GM19240 (cell line): ENCODE data around the gene GIMAP8.
"Not testable (repeated sequence)": the region's sequence is repeated elsewhere in the genome, so short reads cannot be mapped to it uniquely, and the experiment has no call there.

Experiments used
- DNase-seq: peaks from one replicate; pipeline ENCODE4 v3.0.0; 2011; ENCODE audit warnings: low spot score; ENCODE audit not compliant: insufficient read length

The GIMAP8 gene

GRCh38 chr7:150514748-150515222, 64.4 kb downstream of the GIMAP8 start, which contains the start of gene GIMAP7:
Gene GIMAP7, plus strand, starts transcription at chr7:150514872. Its CDS starts 5,103 bp downstream, at chr7:150519975.
- DNase-seq, result no peak

GRCh38 chr7:150515248-150516147, 65.1 kb downstream of the GIMAP8 start:
- DNase-seq, result no peak

- no peak for DNase-seq
Measured at GRCh38 chr7:150516956-150517745, 66.7 kb downstream of the GIMAP8 start.

DNA sequence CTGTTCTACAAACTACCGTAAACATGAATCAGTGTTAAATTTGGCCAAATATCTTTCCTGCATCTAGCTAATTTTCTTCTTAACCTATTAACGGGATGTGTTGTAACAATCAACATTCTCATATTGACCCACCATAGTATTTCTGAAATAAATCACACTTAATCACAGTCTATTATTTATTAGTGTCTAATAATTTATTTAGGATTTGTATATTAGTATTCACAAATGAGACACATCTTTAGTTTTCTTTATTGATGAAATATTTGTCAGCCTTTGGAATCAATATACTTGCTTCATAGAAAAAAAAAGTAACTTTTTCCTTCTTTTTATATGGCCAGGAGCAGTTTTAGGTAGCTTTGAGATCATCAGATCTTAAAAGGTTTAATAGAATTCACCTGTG, 68.9 kb downstream of the GIMAP8 start:
- no peak for DNase-seq

- no peak for DNase-seq
Measured at GRCh38 chr7:150520145-150520544, 69.7 kb downstream of the GIMAP8 start.

DNA sequence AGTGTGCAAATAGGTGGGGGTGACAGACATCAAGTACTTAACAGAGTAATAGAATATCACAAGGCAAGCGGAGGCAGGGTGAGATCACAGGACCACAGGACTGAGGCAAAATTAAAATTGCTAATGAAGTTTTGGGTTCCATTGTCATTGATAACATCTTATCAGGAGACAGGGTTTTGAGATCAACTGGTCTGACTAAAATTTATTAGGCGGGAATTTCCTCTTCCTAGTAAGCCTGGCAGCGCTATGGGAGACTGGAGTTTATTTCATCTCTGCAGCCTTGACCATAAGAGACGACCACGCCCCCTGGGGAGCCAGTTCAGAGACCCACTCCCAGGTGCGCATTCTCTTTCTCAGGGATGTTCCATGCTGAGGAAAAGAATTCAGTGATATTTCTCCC, 72.5 kb downstream of the GIMAP8 start:
- not testable (repeated sequence) for DNase-seq

DNA sequence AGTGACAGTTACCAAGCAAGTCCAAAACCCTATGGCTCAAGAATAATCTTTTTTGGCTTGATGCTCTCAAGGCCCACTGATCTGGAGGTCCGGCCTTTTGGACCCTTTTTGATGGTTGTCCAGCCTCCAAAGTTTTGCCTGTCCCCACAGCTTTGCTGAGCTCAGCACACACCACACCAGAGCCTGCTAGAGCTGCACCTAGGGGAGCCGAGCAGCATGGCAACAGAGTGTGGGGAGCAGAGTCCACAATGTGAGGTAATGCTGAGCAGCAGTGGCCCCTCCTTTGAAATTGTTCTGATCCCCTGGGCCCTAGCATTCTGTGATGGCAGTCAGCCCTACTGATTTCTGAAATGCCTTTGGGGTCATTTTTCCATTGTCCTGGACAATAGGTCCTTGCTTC, 73.6 kb downstream of the GIMAP8 start:
- no peak for DNase-seq
